ENCODE measurements around the gene SIK3.

Gene SIK3

DNA sequence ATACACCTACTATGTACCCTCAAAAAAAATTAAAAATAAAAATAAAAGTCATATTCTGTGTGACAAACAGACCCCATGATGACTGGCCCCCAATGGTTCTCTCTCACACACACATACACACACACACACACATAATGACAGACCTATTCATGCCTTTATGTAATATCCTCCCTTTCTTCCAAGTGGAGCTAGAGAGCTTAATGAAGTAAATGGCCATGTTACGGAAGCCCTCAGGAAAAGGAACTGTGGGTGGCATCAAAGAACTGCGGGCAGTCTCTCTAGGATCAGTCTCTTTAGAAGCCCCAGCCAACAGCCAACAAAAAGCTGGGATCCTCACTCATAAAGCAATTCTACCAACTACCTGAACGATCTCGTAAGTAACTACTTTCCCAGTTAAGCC, 125.5 kb downstream of the SIK3 start:
- DNase-seq (ENCODE audit: low read depth): peak; percentile 37
- H3K4me3 ChIP-seq (ENCODE audit: low read depth, low read length): no peak overlapping the region
- TF ChIP-seq POLR2A (IDR thresholded peaks at IDR 0.05; ENCODE audit: extremely low read depth, insufficient read length) (no peak), MYC (IDR thresholded peaks at IDR 0.05; ENCODE audit: low read depth, low read length) (no peak)
- TF ChIP-seq, protein P1, sequence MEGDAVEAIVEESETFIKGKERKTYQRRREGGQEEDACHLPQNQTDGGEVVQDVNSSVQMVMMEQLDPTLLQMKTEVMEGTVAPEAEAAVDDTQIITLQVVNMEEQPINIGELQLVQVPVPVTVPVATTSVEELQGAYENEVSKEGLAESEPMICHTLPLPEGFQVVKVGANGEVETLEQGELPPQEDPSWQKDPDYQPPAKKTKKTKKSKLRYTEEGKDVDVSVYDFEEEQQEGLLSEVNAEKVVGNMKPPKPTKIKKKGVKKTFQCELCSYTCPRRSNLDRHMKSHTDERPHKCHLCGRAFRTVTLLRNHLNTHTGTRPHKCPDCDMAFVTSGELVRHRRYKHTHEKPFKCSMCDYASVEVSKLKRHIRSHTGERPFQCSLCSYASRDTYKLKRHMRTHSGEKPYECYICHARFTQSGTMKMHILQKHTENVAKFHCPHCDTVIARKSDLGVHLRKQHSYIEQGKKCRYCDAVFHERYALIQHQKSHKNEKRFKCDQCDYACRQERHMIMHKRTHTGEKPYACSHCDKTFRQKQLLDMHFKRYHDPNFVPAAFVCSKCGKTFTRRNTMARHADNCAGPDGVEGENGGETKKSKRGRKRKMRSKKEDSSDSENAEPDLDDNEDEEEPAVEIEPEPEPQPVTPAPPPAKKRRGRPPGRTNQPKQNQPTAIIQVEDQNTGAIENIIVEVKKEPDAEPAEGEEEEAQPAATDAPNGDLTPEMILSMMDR (IDR thresholded peaks at IDR 0.05; ENCODE audit: low read depth, low read length): no peak
- TF ChIP-seq, protein P2, sequence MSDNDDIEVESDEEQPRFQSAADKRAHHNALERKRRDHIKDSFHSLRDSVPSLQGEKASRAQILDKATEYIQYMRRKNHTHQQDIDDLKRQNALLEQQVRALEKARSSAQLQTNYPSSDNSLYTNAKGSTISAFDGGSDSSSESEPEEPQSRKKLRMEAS (IDR thresholded peaks at IDR 0.05; ENCODE audit: low read depth, low read length): no peak

DNA sequence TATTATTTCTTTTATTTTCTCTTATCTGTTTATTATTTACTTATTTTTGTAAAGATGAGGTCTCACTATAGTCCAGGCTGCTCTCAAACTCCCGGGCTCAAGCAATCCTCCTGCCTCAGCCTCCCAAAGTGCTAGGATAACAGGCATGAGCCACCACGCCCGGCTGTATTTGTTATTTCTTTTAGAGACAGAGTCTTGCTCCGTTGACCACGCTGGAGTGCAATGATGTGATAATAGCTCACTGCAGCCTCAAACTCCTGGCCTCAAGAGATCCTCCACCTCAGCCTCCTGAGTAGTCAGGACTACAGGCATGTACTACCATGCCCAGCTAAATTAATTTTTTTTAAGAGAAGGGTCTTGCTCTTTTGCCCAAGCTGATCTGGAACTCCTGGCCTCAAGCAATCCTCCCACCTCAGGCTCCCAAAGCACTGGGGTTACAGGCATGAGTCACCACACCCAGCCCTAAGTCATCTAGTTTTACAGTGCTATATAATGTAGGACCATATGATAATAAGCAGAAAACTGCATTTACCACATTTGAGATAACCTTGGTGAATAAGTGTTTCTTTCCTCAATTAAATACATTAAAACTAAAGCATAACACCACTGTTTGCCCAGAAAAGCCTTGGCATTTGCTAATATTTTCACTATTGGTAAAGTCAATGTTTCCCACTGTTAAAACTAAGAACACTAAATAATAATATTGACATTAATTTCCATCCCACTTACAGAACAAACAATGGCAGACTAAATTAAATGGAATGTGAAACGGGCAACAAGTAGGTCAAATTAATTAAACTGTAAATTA, 127.5 kb downstream of the SIK3 start:
- TF ChIP-seq MYC (IDR thresholded peaks at IDR 0.05; ENCODE audit: low read depth, low read length) (no peak), POLR2A (IDR thresholded peaks at IDR 0.05; ENCODE audit: extremely low read depth, insufficient read length) (no peak)
- TF ChIP-seq, protein P2 (IDR thresholded peaks at IDR 0.05; ENCODE audit: low read depth, low read length): no peak
- TF ChIP-seq, protein P1 (IDR thresholded peaks at IDR 0.05; ENCODE audit: low read depth, low read length): no peak
- DNase-seq (ENCODE audit: low read depth): peak; percentile 66
- no peak overlapping the region for H3K4me3 ChIP-seq (ENCODE audit: low read depth, low read length)

DNA sequence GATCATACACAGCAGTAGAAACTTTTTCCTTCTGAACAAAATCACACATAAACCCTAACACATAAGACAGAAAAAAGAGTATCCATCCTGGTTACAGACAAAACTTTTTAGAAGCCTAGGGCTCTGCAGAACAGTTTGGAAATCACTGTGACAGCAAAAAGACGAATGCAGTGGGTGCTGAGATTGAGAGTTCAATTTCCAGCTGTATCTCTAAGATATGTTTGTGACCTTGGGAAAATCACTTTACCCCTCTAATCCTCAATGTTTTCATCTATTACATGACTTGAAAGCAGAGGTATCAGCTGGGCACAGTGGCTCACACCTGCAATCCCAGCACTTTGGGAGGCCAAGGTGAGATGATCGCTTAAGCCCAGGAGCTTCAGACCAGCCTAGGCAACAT, 128.5 kb downstream of the SIK3 start:
- no peak for DNase-seq (ENCODE audit: low read depth)
- no peak for TF ChIP-seq POLR2A (IDR thresholded peaks at IDR 0.05; ENCODE audit: extremely low read depth, insufficient read length)
- TF ChIP-seq, protein P2 (IDR thresholded peaks at IDR 0.05; ENCODE audit: low read depth, low read length): no peak
- TF ChIP-seq, protein P1 (IDR thresholded peaks at IDR 0.05; ENCODE audit: low read depth, low read length): no peak
- TF ChIP-seq MYC (IDR thresholded peaks at IDR 0.05; ENCODE audit: low read depth, low read length): no peak

DNA sequence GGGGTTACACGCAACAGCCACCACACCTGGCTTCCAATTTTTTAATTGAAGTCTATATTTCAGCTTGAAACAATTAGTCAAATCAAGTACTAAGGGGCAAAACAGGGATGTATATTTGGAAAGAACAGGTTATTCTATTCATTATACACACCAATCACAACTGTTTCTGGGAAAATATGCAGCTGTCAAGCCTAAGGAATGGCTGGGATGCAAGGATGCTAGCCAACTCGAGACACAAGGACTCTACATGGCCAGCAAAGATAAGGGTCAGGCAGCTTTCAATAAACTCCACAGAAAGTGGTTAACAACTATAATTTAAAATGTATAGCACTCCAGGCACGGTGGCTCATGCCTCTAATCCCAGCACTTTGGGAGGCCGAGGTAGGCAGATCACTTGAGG, 134.0 kb downstream of the SIK3 start:
- TF ChIP-seq, protein P2 (IDR thresholded peaks at IDR 0.05; ENCODE audit: low read depth, low read length): no peak
- no peak for TF ChIP-seq MYC (IDR thresholded peaks at IDR 0.05; ENCODE audit: low read depth, low read length)
- no peak for TF ChIP-seq POLR2A (IDR thresholded peaks at IDR 0.05; ENCODE audit: extremely low read depth, insufficient read length)
- TF ChIP-seq, protein P1 (IDR thresholded peaks at IDR 0.05; ENCODE audit: low read depth, low read length): no peak
- no peak overlapping the region for H3K4me3 ChIP-seq (ENCODE audit: low read depth, low read length)
- DNase-seq (ENCODE audit: low read depth): no peak

More for the DNA sequence above, 128.5 kb downstream of the SIK3 start:
- no peak overlapping the region for H3K4me3 ChIP-seq (ENCODE audit: low read depth, low read length)

DNA sequence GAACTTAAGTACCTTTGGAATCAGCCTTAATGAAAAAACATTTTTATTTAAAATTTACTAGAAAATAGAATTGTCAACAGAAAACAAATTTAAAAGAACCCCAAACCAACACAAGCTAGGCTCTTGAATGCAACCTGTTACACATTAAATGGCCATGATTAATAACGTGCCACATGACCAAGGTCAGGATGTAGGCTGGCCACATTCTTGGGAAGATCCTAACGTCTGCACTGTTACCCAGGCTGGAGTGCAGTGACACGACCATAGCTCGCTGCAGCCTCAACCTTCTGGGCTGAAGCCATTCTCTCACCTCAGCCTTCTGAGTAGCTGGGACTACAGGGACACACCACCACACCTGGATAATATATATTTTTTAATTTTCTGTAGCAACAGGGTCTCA, 134.4 kb downstream of the SIK3 start:
- TF ChIP-seq MYC (IDR thresholded peaks at IDR 0.05; ENCODE audit: low read depth, low read length) (no peak), POLR2A (IDR thresholded peaks at IDR 0.05; ENCODE audit: extremely low read depth, insufficient read length) (no peak)
- TF ChIP-seq, protein P2 (IDR thresholded peaks at IDR 0.05; ENCODE audit: low read depth, low read length): no peak
- TF ChIP-seq, protein P1 (IDR thresholded peaks at IDR 0.05; ENCODE audit: low read depth, low read length): no peak
- DNase-seq (ENCODE audit: low read depth): no peak

More for the DNA sequence above, 134.4 kb downstream of the SIK3 start:
- H3K4me3 ChIP-seq (ENCODE audit: low read depth, low read length): no peak overlapping the region
